Liver (tissue), 3 donors: Measurements from ENCODE around the gene MTOR.

Experiments used
- GABPA ChIP-seq, 2 donors: IDR thresholded peaks in 1 of 2; conservative IDR thresholded peaks in 1 of 2; 2 replicates each; pipeline ENCODE4 v1.6.1; 2016; ENCODE audit warnings: antibody characterized with exemption in 2 of 2, mild to moderate bottlenecking in 1 of 2, moderate library complexity in 1 of 2
- SP1 ChIP-seq: IDR thresholded peaks from 2 replicates; pipeline ENCODE4 v1.6.1; 2018; ENCODE audit warnings: antibody characterized with exemption, mild to moderate bottlenecking
- TAF1 ChIP-seq: conservative IDR thresholded peaks from 2 replicates; pipeline ENCODE4 v1.6.1; 2016; ENCODE audit warnings: antibody characterized with exemption, mild to moderate bottlenecking
- TF ChIP-seq, protein P1 (sequence below): IDR thresholded peaks from 2 replicates; pipeline ENCODE4 v1.6.1; 2016; ENCODE audit warnings: antibody characterized with exemption, mild to moderate bottlenecking
- TF ChIP-seq, protein P2 (sequence below): fragments of 150-350 bp; IDR thresholded peaks from 2 replicates; pipeline ENCODE4 v1.5.1; 2017; ENCODE audit warnings: improper control_type of control experiment, low read depth, low read length; ENCODE audit not compliant: missing input control
- donor health status: healthy.
- donor health status: healthy.

DNA sequence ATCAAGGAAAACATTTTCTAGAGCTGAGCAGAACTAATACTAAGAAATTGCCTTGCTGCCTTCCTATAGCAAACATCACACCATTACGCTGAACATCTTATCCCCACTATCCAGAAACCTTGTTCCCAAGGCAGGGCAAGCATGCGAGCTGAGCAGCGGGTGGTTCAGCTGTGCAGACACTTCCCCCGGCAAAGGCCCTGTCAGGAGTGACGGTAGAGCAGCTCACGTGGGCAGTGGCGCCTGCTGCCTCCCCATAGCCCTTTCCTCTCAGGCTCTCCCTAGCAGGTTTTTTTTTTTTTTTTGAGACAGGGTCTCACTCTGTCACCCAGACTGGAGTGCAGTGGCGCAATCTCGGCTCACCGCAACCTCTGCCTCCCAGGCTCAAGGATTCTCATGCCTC is 86.9 kb downstream of the MTOR start:
- no peak for TF ChIP-seq SP1
- TF ChIP-seq, protein P1, sequence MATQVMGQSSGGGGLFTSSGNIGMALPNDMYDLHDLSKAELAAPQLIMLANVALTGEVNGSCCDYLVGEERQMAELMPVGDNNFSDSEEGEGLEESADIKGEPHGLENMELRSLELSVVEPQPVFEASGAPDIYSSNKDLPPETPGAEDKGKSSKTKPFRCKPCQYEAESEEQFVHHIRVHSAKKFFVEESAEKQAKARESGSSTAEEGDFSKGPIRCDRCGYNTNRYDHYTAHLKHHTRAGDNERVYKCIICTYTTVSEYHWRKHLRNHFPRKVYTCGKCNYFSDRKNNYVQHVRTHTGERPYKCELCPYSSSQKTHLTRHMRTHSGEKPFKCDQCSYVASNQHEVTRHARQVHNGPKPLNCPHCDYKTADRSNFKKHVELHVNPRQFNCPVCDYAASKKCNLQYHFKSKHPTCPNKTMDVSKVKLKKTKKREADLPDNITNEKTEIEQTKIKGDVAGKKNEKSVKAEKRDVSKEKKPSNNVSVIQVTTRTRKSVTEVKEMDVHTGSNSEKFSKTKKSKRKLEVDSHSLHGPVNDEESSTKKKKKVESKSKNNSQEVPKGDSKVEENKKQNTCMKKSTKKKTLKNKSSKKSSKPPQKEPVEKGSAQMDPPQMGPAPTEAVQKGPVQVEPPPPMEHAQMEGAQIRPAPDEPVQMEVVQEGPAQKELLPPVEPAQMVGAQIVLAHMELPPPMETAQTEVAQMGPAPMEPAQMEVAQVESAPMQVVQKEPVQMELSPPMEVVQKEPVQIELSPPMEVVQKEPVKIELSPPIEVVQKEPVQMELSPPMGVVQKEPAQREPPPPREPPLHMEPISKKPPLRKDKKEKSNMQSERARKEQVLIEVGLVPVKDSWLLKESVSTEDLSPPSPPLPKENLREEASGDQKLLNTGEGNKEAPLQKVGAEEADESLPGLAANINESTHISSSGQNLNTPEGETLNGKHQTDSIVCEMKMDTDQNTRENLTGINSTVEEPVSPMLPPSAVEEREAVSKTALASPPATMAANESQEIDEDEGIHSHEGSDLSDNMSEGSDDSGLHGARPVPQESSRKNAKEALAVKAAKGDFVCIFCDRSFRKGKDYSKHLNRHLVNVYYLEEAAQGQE, result no peak
- TF ChIP-seq, protein P2, sequence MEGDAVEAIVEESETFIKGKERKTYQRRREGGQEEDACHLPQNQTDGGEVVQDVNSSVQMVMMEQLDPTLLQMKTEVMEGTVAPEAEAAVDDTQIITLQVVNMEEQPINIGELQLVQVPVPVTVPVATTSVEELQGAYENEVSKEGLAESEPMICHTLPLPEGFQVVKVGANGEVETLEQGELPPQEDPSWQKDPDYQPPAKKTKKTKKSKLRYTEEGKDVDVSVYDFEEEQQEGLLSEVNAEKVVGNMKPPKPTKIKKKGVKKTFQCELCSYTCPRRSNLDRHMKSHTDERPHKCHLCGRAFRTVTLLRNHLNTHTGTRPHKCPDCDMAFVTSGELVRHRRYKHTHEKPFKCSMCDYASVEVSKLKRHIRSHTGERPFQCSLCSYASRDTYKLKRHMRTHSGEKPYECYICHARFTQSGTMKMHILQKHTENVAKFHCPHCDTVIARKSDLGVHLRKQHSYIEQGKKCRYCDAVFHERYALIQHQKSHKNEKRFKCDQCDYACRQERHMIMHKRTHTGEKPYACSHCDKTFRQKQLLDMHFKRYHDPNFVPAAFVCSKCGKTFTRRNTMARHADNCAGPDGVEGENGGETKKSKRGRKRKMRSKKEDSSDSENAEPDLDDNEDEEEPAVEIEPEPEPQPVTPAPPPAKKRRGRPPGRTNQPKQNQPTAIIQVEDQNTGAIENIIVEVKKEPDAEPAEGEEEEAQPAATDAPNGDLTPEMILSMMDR, result no peak
- TF ChIP-seq GABPA (IDR thresholded peaks at IDR 0.05 in 1 of 2, conservative IDR thresholded peaks at IDR 0.05 in 1 of 2), result no peak
- TF ChIP-seq TAF1, result no peak
